Activated naive CD8-positive, alpha-beta T cell treated with anti-CD3 and anti-CD28 coated beads, Interleukin-2, amount 50 U/mL, for 24 hours (primary cell): ENCODE results near the gene ZSWIM5.
A peak's percentile ranks its signal among the peaks of the same experiment; 100 is the strongest.

Source experiments
- ATAC-seq: fragments of 150-1000 bp; cut with Tn5 transposase; one replicate; pipeline ENCODE4 v1.10.0; 2021
- DNase-seq: peaks from one replicate; pipeline ENCODE4 v3.0.0; 2021
- H3K27ac Mint-ChIP-seq: one replicate; pipeline ENCODE4 v1.8.0; 2021; ENCODE audit warnings: mild to moderate bottlenecking, mixed read lengths
- H3K27me3 Mint-ChIP-seq: one replicate; pipeline ENCODE4 v1.8.0; 2021; ENCODE audit warnings: mixed read lengths
- H3K36me3 Mint-ChIP-seq: one replicate; pipeline ENCODE4 v1.8.0; 2021; ENCODE audit warnings: low read depth, mixed read lengths
- H3K4me1 Mint-ChIP-seq: one replicate; pipeline ENCODE4 v1.8.0; 2021; ENCODE audit warnings: mixed read lengths
- H3K4me3 Mint-ChIP-seq: one replicate; pipeline ENCODE4 v1.8.0; 2021; ENCODE audit warnings: mild to moderate bottlenecking, moderate library complexity, mixed read lengths
- H3K9me3 Mint-ChIP-seq: one replicate; pipeline ENCODE4 v1.8.0; 2021; ENCODE audit warnings: mixed read lengths

Gene ZSWIM5

GRCh38 chr1:45018599-45019230 lies 187.7 kb downstream of the ZSWIM5 start:
- Mint-ChIP-seq H3K27ac (no peak overlapping the region), H3K9me3 (no peaks in the 10 kb centered on the region), H3K36me3 (peaks cover 16% of the 10 kb centered on the region), H3K4me3 (no peak overlapping the region), H3K4me1 (peaks cover 13% of the 10 kb centered on the region), H3K27me3 (no peaks in the 10 kb centered on the region)
- DNase-seq (peak; percentile 66), ATAC-seq (peak; percentile 92)

GRCh38 chr1:45016767-45017166 lies 189.6 kb downstream of the ZSWIM5 start:
- H3K9me3 Mint-ChIP-seq, result no peaks in the 10 kb centered on the region
- H3K27ac Mint-ChIP-seq, result no peak overlapping the region
- peaks cover 17% of the 10 kb centered on the region for H3K36me3 Mint-ChIP-seq
- ATAC-seq, result no peak
- no peak for DNase-seq
- peaks cover 24% of the 10 kb centered on the region for H3K4me1 Mint-ChIP-seq
- no peak overlapping the region for H3K4me3 Mint-ChIP-seq
- no peaks in the 10 kb centered on the region for H3K27me3 Mint-ChIP-seq

GRCh38 chr1:45016090-45016697 lies 190.2 kb downstream of the ZSWIM5 start:
- no peak for DNase-seq
- no peak overlapping the region for H3K27ac Mint-ChIP-seq
- no peak for ATAC-seq
- H3K4me1 Mint-ChIP-seq, result peaks cover 29% of the 10 kb centered on the region
- H3K9me3 Mint-ChIP-seq, result no peaks in the 10 kb centered on the region
- H3K27me3 Mint-ChIP-seq, result no peaks in the 10 kb centered on the region
- no peak overlapping the region for H3K4me3 Mint-ChIP-seq
- peaks cover 17% of the 10 kb centered on the region for H3K36me3 Mint-ChIP-seq

- no peak for ATAC-seq
- Mint-ChIP-seq H3K27me3 (no peaks in the 10 kb centered on the region), H3K9me3 (no peaks in the 10 kb centered on the region), H3K4me1 (peaks cover 29% of the 10 kb centered on the region), H3K27ac (no peak overlapping the region), H3K36me3 (peaks cover 17% of the 10 kb centered on the region), H3K4me3 (no peak overlapping the region)
- DNase-seq, result no peak
Measured at GRCh38 chr1:45015683-45016082, 190.7 kb downstream of the ZSWIM5 start.

- no peaks in the 10 kb centered on the region for H3K9me3 Mint-ChIP-seq
- peak overlapping the region; percentile 76 for H3K27ac Mint-ChIP-seq
- peaks cover 39% of the 10 kb centered on the region for H3K4me1 Mint-ChIP-seq
- peaks cover 17% of the 10 kb centered on the region for H3K36me3 Mint-ChIP-seq
- H3K4me3 Mint-ChIP-seq, result peak overlapping the region; percentile 84
- DNase-seq (peak; percentile 78), ATAC-seq (no peak)
- H3K27me3 Mint-ChIP-seq, result no peaks in the 10 kb centered on the region
Measured at GRCh38 chr1:45014321-45015028, 191.9 kb downstream of the ZSWIM5 start.

GRCh38 chr1:45013551-45014209 lies 192.7 kb downstream of the ZSWIM5 start:
- ATAC-seq, result no peak
- Mint-ChIP-seq H3K27ac (peak overlapping the region; percentile 89), H3K36me3 (peaks cover 23% of the 10 kb centered on the region), H3K27me3 (no peaks in the 10 kb centered on the region), H3K9me3 (no peaks in the 10 kb centered on the region), H3K4me1 (peaks cover 43% of the 10 kb centered on the region), H3K4me3 (peak overlapping the region; percentile 84)
- DNase-seq, result no peak

GRCh38 chr1:45012639-45013278 lies 193.6 kb downstream of the ZSWIM5 start:
- no peaks in the 10 kb centered on the region for H3K27me3 Mint-ChIP-seq
- peak; percentile 52 for DNase-seq
- H3K27ac Mint-ChIP-seq, result peak overlapping the region; percentile 89
- H3K4me1 Mint-ChIP-seq, result peaks cover 40% of the 10 kb centered on the region
- peak; percentile 27 for ATAC-seq
- H3K4me3 Mint-ChIP-seq, result peak overlapping the region; percentile 84
- no peaks in the 10 kb centered on the region for H3K9me3 Mint-ChIP-seq
- peaks cover 23% of the 10 kb centered on the region for H3K36me3 Mint-ChIP-seq

- H3K36me3 Mint-ChIP-seq, result peaks cover 25% of the 10 kb centered on the region
- ATAC-seq (peak; percentile 63), DNase-seq (peak; percentile 92)
- H3K9me3 Mint-ChIP-seq, result no peaks in the 10 kb centered on the region
- H3K4me1 Mint-ChIP-seq, result peaks cover 40% of the 10 kb centered on the region
- H3K27ac Mint-ChIP-seq, result peak within 1 kb of the TSS; percentile 89
- no peaks in the 10 kb centered on the region for H3K27me3 Mint-ChIP-seq
- H3K4me3 Mint-ChIP-seq, result peak within 1 kb of the TSS; percentile 84
Measured at GRCh38 chr1:45011837-45012638, 194.4 kb downstream of the ZSWIM5 start, which contains the start of gene UROD. TSS of gene UROD (plus strand) at chr1:45012254. CDS start at chr1:45012266, 12 bp downstream.

- peak; percentile 77 for ATAC-seq
- H3K36me3 Mint-ChIP-seq, result peaks cover 25% of the 10 kb centered on the region
- peak within 1 kb of the TSS; percentile 89 for H3K27ac Mint-ChIP-seq
- H3K4me3 Mint-ChIP-seq, result peak within 1 kb of the TSS; percentile 84
- H3K27me3 Mint-ChIP-seq, result no peaks in the 10 kb centered on the region
- DNase-seq, result peak; percentile 75
- H3K4me1 Mint-ChIP-seq, result peaks cover 40% of the 10 kb centered on the region
- no peaks in the 10 kb centered on the region for H3K9me3 Mint-ChIP-seq
Measured at GRCh38 chr1:45010855-45011811, 195.3 kb downstream of the ZSWIM5 start, which contains the start of gene HECTD3. TSS of gene HECTD3 (minus strand) at chr1:45011324. CDS start at chr1:45011257, 67 bp downstream.

GRCh38 chr1:45009956-45010854 lies 196.2 kb downstream of the ZSWIM5 start:
- DNase-seq (no peak), ATAC-seq (no peak)
- Mint-ChIP-seq H3K4me1 (peaks cover 40% of the 10 kb centered on the region), H3K9me3 (no peaks in the 10 kb centered on the region), H3K36me3 (peaks cover 27% of the 10 kb centered on the region), H3K4me3 (peak overlapping the region; percentile 84), H3K27ac (peak overlapping the region; percentile 65), H3K27me3 (no peaks in the 10 kb centered on the region)

- H3K27me3 Mint-ChIP-seq, result no peaks in the 10 kb centered on the region
- peaks cover 36% of the 10 kb centered on the region for H3K4me1 Mint-ChIP-seq
- ATAC-seq (no peak), DNase-seq (no peak)
- H3K36me3 Mint-ChIP-seq, result peaks cover 28% of the 10 kb centered on the region
- H3K9me3 Mint-ChIP-seq, result no peaks in the 10 kb centered on the region
- peak overlapping the region; percentile 65 for H3K27ac Mint-ChIP-seq
- peak overlapping the region; percentile 84 for H3K4me3 Mint-ChIP-seq
Measured at GRCh38 chr1:45009296-45009865, 197.0 kb downstream of the ZSWIM5 start.

- no peaks in the 10 kb centered on the region for H3K27me3 Mint-ChIP-seq
- peaks cover 22% of the 10 kb centered on the region for H3K36me3 Mint-ChIP-seq
- H3K4me3 Mint-ChIP-seq, result no peak overlapping the region
- no peak overlapping the region for H3K27ac Mint-ChIP-seq
- no peak for ATAC-seq
- H3K4me1 Mint-ChIP-seq, result peaks cover 28% of the 10 kb centered on the region
- DNase-seq, result no peak
- no peaks in the 10 kb centered on the region for H3K9me3 Mint-ChIP-seq
Measured at GRCh38 chr1:45008516-45008915, 197.9 kb downstream of the ZSWIM5 start.
